Upper lobe of left lung (tissue), 4 donors: ENCODE results near the gene ZNF438.

ENCODE experiments used
- POLR2A ChIP-seq, 4 donors: fragments of 450-650 bp; IDR thresholded peaks; one replicate each; pipeline ENCODE4 v1.5.1; 2016 to 2017; ENCODE audit warnings: antibody characterized with exemption in 4 of 4, mild to moderate bottlenecking in 2 of 4
- TF ChIP-seq, protein P1 (sequence below), 6 experiments: fragments of 450-650 bp in 4 of 6; fragments of 200-600 bp in 2 of 6; sonication (generic) in 2 of 6; IDR thresholded peaks; one replicate each; pipeline ENCODE4 v1.5.1; 2016 to 2019; ENCODE audit warnings: antibody characterized with exemption in 6 of 6

DNA sequence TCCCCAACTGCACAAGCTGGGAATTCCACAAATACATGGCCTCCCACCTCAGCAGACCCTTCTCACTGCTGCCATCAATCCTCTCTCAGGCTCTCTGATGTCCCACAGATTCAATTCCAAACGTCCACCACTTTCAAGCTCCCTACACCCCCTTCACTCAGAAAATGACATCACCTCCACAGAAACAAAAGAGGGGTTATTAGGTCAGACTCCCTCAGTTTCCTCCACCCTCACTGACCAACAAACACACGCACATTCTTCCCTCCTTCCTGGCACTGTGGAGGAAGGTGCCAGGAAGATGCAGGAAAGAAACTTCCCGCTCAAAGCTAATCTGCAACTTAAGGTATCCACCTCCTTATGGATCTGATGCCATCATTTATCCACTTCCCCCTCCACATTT lies 18.3 kb downstream of the ZNF438 start:
- no peak for TF ChIP-seq POLR2A (IDR thresholded peaks at IDR 0.05)
- TF ChIP-seq, protein P1, sequence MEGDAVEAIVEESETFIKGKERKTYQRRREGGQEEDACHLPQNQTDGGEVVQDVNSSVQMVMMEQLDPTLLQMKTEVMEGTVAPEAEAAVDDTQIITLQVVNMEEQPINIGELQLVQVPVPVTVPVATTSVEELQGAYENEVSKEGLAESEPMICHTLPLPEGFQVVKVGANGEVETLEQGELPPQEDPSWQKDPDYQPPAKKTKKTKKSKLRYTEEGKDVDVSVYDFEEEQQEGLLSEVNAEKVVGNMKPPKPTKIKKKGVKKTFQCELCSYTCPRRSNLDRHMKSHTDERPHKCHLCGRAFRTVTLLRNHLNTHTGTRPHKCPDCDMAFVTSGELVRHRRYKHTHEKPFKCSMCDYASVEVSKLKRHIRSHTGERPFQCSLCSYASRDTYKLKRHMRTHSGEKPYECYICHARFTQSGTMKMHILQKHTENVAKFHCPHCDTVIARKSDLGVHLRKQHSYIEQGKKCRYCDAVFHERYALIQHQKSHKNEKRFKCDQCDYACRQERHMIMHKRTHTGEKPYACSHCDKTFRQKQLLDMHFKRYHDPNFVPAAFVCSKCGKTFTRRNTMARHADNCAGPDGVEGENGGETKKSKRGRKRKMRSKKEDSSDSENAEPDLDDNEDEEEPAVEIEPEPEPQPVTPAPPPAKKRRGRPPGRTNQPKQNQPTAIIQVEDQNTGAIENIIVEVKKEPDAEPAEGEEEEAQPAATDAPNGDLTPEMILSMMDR (IDR thresholded peaks at IDR 0.05), result no peak
